ENCODE results near the gene ARHGAP40.

Gene ARHGAP40

DNA sequence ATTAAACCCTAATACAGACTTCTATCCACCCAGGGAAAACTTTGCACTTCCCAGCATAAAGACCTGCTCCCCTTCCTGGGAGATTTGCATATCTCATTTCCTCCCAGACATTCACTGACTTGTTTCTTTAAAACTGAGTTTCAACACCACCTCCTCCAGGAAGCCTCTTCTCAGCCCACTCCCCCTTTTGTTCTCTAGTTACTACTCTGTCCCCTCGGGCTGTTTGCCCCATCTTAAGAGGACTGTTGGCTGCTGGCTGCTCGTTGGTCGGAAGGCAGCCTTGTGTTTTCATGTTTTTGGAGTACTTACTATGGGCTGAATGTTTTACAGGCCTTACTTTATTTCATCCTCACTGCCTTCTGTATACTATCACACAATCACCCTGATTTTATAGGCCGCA lies 6.6 kb downstream of the ARHGAP40 start:
- DNase-seq: no peak
- Histone ChIP-seq H3K27me3 (replicated peaks) (no peaks in the 10 kb centered on the region), H3K4me3 (ENCODE audit: low read depth, low read length) (no peak overlapping the region), H3K36me3 (replicated peaks) (no peaks in the 10 kb centered on the region), H3K27ac (no peak overlapping the region)
- in situ Hi-C loops (cut with HindIII; ENCODE audit: low pct_ligation_motif_present, low sequenced_read_pairs): no loop called here
- TF ChIP-seq, protein P1, sequence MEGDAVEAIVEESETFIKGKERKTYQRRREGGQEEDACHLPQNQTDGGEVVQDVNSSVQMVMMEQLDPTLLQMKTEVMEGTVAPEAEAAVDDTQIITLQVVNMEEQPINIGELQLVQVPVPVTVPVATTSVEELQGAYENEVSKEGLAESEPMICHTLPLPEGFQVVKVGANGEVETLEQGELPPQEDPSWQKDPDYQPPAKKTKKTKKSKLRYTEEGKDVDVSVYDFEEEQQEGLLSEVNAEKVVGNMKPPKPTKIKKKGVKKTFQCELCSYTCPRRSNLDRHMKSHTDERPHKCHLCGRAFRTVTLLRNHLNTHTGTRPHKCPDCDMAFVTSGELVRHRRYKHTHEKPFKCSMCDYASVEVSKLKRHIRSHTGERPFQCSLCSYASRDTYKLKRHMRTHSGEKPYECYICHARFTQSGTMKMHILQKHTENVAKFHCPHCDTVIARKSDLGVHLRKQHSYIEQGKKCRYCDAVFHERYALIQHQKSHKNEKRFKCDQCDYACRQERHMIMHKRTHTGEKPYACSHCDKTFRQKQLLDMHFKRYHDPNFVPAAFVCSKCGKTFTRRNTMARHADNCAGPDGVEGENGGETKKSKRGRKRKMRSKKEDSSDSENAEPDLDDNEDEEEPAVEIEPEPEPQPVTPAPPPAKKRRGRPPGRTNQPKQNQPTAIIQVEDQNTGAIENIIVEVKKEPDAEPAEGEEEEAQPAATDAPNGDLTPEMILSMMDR (IDR thresholded peaks at IDR 0.05; ENCODE audit: low read depth, low read length, missing control alignments): no peak

DNA sequence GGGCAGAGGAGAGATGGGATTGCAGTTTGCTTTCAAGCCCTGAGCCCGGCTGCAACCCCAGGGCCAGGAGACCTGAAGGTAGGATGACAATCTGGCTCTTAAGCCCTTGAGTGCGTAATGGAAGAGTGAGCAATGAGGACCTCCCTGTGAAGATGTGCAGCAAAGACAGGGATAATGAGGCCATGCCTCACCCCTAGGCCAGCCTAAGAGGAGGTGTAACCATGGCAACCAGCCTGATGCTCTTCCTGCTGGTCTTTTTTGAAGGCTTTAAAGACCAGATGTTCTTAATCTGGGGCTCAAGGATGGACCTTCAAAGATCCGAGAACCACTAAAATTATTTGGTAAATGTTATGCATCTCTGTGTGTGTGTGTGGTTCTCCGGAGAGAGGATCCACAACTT lies 8.2 kb downstream of the ARHGAP40 start:
- Histone ChIP-seq H3K4me3 (ENCODE audit: low read depth, low read length) (no peak overlapping the region), H3K36me3 (replicated peaks) (no peaks in the 10 kb centered on the region), H3K27me3 (replicated peaks) (no peaks in the 10 kb centered on the region), H3K27ac (no peak overlapping the region)
- TF ChIP-seq, protein P1 (IDR thresholded peaks at IDR 0.05; ENCODE audit: low read depth, low read length, missing control alignments): no peak
- in situ Hi-C loops (cut with HindIII; ENCODE audit: low pct_ligation_motif_present, low sequenced_read_pairs): no loop called here
- DNase-seq: no peak

DNA sequence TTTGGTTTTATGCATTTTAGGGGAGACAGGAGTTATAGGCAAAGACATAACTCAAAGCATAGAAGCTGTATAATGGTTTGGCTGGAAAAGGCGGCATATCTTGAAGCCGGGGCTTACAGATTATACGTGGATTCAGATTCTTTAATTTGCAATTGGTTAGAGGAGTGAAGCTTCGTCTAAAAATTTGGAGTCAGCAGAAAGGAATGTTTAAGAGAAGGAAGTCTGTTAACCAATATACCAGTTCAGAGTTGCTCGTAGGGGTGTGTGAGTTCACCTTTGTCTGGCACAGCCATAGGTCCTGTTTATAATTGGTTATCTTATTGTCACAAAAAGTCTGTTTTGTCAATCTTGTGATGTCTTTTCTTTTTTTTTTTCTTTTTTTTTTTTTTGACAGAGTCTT lies 8.9 kb downstream of the ARHGAP40 start:
- H3K27me3 ChIP-seq (replicated peaks): no peaks in the 10 kb centered on the region
- no peak overlapping the region for H3K27ac ChIP-seq
- H3K4me3 ChIP-seq (ENCODE audit: low read depth, low read length): no peak overlapping the region
- DNase-seq: peak; percentile 18
- in situ Hi-C loops (cut with HindIII; ENCODE audit: low pct_ligation_motif_present, low sequenced_read_pairs): no loop called here
- TF ChIP-seq, protein P1 (IDR thresholded peaks at IDR 0.05; ENCODE audit: low read depth, low read length, missing control alignments): no peak
- no peaks in the 10 kb centered on the region for H3K36me3 ChIP-seq (replicated peaks)

DNA sequence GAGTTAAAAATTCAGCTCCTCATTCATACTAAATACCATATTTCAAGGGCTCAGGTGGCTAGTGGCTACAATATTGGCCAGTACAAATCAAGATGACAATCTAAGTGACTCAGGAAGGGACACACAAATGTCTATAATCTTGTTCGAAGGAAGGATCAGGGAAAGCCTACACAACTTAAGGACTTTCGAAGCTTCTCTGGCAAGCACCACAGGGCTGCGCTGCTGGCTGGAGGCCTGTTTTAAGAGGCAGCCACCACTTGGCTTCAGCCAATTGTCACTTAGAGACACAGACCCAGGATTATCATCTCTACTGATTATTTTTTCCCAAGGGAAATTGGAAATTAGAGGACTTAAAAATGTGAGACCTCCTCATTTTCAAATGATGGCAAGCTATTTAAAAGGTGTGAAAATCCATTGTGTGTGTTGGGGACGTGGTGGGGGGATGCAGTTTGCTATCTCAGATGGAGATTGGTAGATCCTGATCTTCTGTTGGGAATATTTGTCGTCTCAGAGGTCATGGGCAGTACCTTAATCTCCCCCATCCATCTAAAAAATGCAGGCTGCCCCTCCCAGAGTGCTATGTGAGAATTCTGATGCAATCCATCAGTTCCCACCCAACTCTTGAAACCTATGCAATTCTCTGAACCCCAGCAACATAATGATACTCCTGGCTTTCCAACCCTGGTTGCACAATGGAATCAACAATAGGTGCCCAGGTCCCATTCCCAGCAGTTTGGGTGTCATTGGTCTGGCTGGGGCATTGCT lies 11.3 kb downstream of the ARHGAP40 start:
- in situ Hi-C loops (cut with HindIII; ENCODE audit: low pct_ligation_motif_present, low sequenced_read_pairs): no loop called here
- H3K4me3 ChIP-seq (ENCODE audit: low read depth, low read length): no peak overlapping the region
- no peaks in the 10 kb centered on the region for H3K27me3 ChIP-seq (replicated peaks)
- no peak overlapping the region for H3K27ac ChIP-seq
- H3K36me3 ChIP-seq (replicated peaks): no peaks in the 10 kb centered on the region
- no peak for DNase-seq
- TF ChIP-seq, protein P1 (IDR thresholded peaks at IDR 0.05; ENCODE audit: low read depth, low read length, missing control alignments): no peak

DNA sequence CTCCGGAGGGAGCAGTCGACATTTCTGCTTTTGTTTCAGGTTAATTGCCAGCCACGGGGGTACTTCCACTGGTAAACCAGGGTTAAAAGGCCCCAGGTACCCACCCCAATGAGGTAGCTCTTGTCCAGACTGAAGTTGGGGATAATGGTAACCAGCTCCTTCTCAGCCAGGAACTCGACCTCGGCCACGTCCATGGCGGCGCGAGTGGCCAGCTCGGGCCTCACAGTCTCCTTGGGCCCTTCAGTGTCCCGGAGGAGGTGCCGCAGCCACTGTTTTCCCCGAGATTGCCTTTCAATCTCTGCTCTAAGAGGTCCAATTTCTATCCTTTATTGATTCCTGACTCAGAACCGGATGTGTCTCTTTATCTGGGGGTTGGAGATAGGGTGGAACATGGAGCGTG lies 13.7 kb downstream of the ARHGAP40 start:
- H3K36me3 ChIP-seq (replicated peaks): no peaks in the 10 kb centered on the region
- DNase-seq: no peak
- TF ChIP-seq, protein P1 (IDR thresholded peaks at IDR 0.05; ENCODE audit: low read depth, low read length, missing control alignments): no peak
- no peak overlapping the region for H3K4me3 ChIP-seq (ENCODE audit: low read depth, low read length)
- H3K27ac ChIP-seq: no peak overlapping the region
- in situ Hi-C loops (cut with HindIII; ENCODE audit: low pct_ligation_motif_present, low sequenced_read_pairs): no loop called here
- peaks cover 11% of the 10 kb centered on the region for H3K27me3 ChIP-seq (replicated peaks)

DNA sequence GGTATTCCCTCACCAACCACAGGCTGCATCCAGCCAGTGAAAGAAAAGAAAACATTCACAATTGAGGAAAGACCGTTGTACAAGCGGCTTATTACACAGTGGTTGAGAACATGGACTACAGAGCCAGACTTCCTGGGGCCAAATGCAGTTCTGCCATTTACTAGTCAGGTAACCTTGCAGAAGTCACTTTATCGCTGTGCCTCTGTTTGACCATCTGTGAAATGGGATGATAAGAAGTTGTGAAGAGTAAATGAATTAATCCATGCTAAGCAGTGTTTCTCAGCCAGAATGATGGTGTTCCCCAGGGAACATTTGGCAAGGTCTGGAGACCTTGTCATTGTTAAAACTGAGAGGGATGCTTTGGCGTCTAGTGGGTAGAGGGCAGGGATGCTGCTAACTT lies 14.8 kb downstream of the ARHGAP40 start:
- no peak overlapping the region for H3K4me3 ChIP-seq (ENCODE audit: low read depth, low read length)
- TF ChIP-seq, protein P1 (IDR thresholded peaks at IDR 0.05; ENCODE audit: low read depth, low read length, missing control alignments): no peak
- no peak overlapping the region for H3K27ac ChIP-seq
- peaks cover 17% of the 10 kb centered on the region for H3K27me3 ChIP-seq (replicated peaks)
- DNase-seq: no peak
- no peaks in the 10 kb centered on the region for H3K36me3 ChIP-seq (replicated peaks)
- in situ Hi-C loops (cut with HindIII; ENCODE audit: low pct_ligation_motif_present, low sequenced_read_pairs): no loop called here
